ENCODE results near the gene GRB10.

Gene GRB10

GRCh38 chr7:50665403-50666123, 117.1 kb downstream of the GRB10 start:
- DNase-seq, result no peak

GRCh38 chr7:50664937-50665336, 117.8 kb downstream of the GRB10 start:
- no peak for DNase-seq

- no peak for DNase-seq
Observed at GRCh38 chr7:50664461-50664922, 118.2 kb downstream of the GRB10 start.

DNA sequence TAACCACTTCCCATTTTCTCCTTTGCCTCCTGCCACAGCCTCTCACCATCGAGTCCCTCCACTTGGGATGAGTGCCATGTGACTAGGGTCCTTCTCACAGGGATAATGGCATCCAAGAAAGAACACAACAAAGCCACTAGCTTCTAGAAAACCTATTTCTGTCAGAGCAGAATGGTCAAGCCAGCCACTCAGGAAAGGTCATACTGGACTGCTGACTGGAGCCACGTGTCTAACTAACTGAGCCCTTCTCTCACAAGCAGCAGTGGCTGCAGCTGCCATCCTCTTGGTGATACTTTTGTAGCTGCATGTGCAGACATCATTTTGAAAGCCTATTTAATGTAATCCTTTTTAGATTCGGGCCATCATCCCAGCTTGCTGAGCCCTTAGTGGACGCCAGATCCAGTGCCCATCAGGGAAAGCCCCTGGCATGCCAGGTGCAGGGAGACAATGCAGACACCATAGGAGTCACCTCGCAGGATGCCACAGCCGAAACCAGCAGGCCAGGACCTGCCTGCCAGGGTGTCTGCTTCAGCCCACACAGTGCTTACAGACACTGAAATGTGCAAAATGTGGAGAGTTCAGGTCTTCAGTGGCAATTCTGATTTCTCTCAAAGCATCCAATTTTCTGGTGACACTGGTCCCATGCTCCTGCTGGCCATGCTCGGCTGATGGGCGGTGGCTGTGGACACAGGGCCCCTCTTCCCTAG, 119.1 kb downstream of the GRB10 start:
- DNase-seq, result no peak

GRCh38 chr7:50662996-50663395, 119.7 kb downstream of the GRB10 start:
- no peak for DNase-seq

DNA sequence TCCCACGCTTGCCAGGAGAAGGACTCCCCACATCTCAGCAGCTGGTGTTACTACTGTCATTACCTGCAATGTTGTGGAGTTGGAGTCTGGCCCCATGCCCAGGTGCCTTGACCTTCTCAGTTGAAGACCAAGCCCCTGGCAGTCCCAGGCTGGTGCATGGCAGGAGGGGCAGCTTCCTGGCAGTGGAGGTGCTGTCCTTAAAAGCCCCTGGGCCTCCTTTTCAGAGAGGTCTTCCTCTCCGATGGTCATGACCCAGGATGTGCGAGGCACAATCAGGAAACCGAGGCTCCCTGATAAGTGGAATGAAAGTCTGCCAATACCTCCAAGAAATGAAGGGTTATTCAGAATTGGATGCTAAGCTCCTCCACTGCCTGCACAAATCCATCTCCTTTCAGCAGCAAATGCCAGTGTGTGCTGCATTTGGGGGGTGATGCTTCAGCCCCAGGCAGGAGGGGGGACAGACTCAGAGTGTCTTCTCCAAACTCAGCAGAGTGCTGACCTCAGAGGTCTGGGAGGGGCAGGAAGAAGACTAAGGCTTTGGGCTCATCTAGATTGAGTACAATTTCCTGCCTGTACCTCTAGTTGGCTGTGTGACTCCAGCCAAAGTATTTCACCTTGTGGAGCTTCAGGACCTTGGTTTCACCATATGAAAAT, 120.5 kb downstream of the GRB10 start:
- no peak for DNase-seq

DNA sequence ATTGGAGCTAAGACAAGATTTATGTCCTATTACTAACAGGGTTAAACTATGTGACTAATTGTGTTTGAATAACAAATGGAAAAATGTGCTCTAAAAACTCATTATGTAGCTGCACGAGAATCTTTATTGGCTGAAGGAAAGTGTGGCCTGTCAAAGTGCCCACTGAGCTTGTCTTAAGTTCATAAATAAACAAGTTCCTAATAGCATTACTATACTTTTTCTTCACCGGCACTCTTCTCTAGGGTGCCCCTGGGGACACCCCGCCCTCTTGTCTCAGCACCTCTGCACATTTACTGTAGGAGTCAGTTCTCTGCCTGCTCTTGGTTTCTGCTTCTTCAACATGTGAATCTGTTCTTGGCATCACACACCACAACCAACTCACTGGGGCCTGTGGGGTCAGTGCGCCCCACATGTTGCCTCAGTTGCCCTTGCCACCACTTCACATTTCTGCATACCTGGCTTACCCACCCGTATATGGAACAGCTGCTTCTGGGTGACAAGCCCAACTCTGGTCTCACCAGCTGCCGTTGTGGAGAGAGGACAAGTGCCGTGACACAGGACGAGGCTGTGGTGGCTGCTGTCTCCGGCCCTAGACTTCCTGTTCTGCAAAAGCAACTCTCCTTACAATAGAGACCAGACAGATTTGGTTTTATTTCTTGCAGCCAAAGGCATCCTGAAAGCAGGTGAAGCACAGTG, 121.2 kb downstream of the GRB10 start:
- DNase-seq, result no peak

DNA sequence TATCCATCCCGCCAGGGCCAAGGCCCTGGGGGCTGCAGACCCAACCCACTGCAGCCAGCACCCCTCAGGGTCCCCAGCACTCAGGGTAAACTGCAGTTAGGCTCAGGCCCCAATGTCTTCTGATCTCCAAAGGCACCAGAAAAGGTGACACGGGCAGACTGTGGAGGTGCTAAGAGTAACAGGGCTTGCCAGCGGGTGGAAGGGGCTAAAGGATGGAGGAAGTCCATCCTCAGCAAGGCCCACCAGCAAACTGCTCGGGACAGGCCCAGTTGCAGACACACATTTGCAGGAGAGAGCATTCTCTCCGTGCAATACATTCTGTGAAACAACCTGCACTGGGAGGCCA, 121.9 kb downstream of the GRB10 start:
- DNase-seq, result no peak

DNA sequence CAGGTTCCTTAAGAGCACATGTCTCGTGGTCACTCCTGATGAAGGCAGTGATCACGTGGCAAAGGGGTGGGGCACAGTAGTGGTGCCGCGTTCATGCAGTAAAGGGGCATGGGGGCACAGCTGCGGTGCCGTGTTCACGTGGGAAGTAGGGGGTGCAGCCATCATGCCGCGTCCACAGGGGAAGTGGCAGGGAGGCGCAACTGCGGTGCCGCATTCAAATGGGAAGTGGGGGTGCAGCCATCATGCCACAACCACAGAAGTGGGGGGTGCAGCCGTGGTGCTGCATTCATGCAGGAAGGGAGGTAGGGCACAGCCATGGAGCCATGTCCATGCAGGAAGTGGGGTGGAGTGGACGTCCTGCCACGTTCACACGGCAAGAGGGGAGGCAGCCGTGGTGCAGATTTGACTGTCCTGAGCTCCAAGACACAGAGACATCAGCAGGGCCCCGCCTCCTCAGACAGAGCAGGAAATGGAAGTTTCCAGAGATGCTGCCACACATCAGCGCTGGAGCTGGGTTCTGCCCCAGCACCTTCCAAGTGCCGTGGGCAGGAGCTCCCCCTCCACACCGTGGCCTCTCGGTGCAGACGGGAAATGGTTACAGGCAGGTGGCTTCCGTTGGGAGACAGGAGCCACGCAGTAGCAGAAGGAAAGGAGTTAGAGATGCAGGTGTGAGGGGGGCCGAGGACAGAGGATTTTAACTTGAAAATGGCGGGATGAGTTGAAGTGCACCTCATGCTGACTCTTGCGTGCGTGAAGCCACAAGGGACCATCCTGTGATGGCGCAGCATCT, 122.5 kb downstream of the GRB10 start:
- DNase-seq, result no peak

DNA sequence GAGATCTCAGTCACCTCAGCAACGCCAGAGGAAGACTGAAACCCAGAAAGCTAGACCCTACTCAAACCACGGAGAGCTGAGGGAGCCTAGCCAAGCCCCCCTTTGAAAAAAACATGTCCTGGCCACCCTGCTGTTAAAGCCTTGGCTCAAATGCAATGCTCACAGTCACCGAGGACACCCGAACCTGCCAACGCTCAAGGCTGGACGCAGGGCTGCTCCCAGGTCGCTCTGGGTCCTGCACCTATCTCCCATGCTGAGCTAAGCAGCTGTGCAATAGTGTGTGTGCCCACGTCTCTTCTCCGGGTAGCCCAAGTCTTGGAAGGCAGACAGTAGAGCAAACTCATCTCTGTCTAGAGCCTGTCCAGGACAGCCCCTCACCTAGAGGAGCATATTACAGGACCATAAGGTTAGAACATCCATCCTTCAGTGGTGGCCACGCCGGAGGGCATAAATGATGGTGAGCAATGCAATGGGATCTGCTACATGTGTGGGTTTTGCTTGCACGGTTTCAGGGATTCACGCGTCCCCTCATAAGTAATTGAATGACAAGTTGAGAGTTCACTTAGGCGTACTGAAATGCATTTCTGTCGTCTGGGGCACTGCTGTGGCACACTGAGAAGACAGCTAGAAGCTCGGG, 123.2 kb downstream of the GRB10 start:
- no peak for DNase-seq

- DNase-seq, result no peak
Observed at GRCh38 chr7:50658696-50659095, 124.0 kb downstream of the GRB10 start.

DNA sequence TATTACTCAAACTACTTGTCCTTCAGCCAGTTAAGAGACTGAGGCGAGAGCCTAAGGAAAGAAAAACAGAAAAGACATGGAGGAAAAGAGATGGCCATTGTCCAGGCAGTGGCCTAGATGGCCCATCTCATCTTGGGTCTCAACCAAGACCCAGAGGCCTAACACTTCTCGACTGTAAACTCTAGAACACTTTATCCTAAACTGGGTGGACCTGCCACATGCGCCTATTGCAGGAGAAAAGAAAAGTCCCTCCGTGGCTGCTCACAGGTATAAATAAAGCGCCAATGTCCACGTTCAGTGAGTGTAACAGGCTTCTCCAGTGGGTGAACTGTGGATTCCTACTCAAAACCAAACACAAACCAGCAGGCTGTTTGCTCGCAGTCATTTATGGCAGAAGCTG, 124.8 kb downstream of the GRB10 start:
- no peak for DNase-seq

DNA sequence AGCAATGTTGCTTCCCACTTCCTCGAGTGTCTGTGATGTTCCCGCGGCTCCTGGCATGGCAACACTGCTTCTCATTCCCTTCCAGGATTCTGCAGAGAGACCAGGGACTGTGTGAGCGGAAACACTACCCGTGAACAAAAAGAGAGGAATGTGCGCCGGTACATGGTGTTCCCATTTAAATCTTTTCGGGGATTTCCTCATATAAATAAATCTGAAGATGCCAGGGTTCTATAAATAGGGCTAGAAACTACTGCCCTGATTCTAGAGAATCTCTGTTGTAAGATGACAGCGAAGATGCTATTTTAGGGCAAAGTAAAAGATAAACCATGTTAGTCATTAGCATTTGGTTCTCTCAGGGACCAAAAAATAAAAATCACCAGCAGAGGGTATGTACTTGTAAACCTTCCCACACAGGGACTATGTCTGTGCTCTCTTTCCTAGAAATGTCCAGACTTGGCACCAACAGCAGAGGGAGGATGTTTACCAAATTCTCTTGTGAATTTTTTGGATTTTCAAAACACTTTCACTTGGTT, 125.3 kb downstream of the GRB10 start:
- no peak for DNase-seq

DNA sequence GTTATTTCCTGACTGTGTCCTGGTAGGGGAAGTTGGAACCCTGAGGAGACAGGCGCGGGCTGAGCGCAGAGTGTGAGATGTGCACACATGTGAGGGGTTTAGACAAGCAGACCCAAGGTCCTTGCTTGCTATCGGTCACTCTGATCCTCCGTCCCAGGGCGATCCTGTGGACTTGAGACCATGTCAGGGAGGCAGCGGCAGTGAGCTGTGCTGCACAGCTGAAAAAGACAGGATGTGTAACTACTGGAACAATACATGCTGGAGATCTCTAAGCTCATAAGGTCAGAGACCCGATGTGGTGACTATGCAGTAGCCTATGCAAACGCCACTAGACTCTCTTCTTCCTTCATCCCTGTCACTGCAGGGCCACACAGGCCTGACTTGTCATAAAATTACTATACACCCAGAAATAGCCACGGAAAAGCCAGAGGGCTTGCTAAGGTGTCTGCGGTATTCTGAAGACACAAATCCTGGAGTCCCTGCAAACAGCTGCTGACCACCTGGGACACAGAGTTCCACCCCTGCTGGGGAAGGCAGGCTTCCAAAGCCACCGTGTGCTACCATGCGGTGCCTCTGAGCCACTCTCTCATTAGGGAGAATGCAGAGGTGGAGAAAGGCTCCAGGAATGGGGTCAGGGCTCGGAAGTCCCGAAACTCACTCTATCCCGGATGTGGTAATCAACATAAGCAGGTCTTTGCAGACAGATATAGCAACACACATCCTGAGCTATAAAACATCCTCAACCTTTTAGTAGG, 126.4 kb downstream of the GRB10 start:
- DNase-seq, result no peak

DNA sequence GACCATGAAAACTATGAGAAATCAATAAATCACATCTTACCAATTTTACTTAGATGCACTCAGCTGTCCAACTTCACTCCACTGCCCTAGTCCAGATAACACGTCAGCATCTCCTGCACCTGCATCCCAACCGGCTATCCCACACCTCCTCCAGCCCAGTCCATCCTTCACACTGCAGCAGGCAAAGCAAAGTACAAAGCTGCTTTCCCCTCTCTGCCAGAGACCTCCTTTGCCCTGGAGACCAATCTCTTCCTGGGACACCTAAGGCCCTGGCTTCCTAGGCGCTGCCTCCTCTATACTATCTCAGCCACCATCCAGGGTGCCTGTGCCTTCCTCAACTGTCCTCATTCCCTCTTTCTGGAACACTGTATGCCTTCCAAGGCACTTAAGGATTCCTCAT, 127.2 kb downstream of the GRB10 start:
- DNase-seq, result no peak

- no peak for DNase-seq
Observed at GRCh38 chr7:50655020-50655419, 127.7 kb downstream of the GRB10 start.

GRCh38 chr7:50653981-50654425, 128.7 kb downstream of the GRB10 start:
- no peak for DNase-seq

- no peak for DNase-seq
Observed at GRCh38 chr7:50653126-50653864, 129.4 kb downstream of the GRB10 start.

DNA sequence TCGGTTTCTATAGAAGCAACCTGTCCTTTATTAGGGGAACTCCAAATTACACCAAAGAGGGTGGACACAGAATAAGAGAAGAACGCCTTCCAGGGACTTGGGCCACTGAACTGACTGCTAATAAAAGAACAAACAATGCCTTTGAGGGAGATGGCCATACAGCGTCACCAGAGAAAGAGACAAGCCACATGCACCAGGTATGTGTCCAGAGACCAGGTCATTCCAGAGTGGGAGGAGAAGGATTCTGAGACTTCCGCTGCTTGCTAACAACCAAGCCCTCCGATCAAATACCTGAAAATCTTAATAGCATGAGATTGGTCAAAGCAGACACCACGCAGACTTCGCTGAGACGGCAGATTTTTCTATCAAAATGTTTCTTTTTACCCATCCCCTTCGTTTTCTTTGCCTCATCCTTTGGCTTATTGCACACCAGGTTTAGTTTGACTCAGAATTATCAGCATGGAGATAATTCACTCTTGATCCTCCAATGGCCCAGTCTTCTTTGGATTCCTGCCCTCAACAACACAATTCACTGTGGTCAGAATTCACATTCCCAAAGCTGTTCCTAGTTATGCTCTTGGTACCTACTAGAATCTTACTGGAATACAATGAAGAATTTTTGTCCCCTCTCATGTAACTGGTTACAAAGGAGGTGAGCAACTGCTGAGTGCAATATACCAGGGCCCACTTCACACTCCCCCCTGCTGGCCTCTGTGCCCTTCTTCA, 130.1 kb downstream of the GRB10 start:
- DNase-seq, result no peak
